Measurements from ENCODE around the gene CCR5AS.
"Not testable (repeated sequence)": the region's sequence is repeated elsewhere in the genome, so short reads cannot be mapped to it uniquely, and the experiment has no call there.

CCR5AS gene

DNA sequence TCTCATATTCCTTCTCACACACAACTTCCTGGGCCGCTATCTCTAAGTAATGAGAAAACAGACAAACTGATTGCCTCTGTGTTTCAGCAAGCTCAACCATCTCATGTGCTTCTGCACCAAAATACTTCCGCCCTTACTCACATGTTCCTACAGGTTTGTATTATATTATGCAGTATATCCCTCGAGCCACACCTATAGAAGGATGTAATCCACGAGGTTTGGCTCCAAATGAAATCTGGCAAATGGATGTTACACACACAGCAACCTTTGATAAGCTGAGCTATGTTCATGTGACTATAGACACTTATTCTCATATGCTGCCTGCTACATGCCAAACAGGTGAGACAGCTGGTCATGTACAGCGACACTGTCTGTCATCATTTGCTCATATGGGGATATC lies 22.8 kb upstream of the CCR5AS start:
- DNase-seq (ENCODE audit: extremely low read depth, low read depth, low spot score) = no peak

DNA sequence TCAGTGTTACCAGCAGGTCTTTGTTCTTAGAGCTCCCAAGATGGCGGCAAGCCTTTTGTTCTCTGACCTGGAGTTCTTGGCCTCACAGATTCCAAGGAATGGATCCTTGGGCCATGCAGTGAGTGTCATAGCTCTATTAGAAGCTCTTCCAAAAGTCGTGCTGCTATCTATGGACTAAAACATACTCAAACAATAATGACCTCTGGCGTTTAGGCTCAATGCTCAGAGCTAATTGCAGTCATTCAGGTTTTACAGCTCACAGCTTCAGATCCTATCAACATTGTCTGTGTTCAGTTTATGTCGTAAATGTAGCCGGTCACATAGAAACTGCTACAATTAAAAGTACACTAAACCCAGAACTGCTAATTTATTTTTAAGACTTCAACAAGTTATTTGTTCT lies 22.4 kb upstream of the CCR5AS start:
- no peak for DNase-seq (ENCODE audit: extremely low read depth, low read depth, low spot score)

DNA sequence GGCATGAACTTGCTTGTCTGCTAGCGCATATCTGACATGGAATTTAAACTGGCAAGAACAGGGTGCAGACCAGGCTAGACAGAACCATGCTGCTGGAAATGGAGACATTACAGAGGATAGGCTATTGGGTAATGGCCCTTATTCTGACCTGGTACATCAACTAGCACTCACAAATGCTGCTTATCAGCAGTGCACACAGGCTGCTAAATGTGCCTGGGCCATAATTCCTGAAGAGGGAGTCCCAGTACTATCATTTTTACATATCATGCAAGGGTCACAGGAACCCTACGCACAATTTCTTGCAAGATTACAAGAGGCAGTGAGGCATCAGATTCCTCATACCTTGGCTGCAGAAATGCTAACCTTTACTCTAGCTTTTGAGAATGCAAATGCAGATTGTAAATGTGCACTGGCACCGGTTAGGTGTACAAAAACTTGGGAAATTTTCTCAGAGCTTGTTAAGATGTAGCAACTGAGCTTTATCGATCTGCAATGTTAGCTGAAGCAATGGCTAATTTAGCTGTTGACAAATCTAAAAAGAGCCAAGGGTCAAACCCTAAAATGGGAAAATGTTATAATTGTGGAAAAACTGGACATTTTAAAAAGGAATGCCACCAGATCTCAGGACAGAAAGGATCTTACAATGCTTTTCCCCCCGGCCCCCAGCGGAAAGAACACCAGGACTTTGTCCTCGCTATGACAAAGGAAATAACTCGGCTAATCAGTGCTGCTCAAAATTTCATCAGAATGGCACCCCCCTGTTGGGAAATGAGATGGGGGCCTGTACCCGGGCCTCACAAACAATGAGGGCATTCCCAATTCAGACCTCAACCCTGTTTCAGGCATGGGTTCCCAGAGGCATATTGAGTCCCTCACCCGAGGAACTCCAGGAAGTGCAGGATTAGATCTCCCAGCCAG lies 21.3 kb upstream of the CCR5AS start:
- DNase-seq (ENCODE audit: extremely low read depth, low read depth, low spot score) = no peak

DNA sequence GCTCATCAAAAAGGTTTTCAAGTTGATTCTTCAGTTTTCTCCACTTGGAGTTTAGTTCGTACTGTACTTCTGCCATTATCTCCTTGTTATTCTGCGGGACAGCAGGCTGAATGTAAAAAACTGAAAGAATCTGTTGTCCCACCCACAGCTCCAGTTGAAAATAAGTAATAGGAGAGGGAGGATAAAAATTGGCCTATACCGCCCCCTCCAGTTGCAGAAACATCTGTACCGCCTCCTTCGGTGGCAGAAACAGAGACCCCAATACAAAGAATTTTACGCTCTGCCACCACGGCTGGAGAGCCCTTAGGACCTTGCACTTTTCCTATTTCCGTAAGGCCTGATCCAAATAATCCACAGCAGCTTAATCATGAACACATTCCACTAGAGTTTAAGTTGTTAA lies 20.5 kb upstream of the CCR5AS start:
- DNase-seq (ENCODE audit: extremely low read depth, low read depth, low spot score) = not testable (repeated sequence)

DNA sequence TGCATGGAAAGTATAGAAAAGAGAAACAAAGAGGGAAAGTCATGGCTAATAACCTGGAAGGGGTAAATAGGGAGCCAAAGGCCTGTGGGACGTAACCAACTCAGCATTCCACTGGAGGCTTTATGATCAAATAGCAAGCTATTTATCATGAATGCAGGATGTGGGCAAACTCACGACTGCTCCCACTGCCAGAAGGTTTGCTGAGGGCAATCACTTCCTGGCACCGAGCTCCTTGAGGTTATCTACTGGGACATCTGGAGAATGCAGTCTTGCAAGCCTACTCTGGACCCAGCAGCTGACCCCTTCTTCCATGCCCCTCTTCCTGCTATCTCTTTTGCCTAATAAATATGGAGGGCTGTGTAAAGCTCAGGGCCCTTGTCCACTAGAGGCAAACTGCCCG lies 19.6 kb upstream of the CCR5AS start:
- DNase-seq (ENCODE audit: extremely low read depth, low read depth, low spot score) = not testable (repeated sequence)

DNA sequence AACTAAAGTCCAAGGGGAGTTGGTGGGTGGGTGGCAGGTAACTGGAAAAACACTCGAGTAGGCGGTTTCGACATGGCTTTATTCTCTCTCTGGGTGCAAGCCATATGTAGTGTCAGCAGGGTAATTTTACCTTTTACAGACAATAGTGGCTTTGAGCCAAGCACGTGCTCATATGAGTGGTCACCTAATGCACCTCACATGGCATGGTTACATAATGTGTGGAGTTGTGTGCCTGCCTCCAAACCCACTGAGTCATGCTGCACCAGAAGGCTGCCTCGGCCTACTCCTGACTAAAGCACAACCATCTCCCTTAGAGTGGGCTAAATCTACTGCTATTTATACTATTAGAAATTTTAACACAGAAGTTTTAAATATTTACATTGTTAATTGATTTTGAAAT lies 16.7 kb upstream of the CCR5AS start:
- DNase-seq (ENCODE audit: extremely low read depth, low read depth, low spot score) = no peak

DNA sequence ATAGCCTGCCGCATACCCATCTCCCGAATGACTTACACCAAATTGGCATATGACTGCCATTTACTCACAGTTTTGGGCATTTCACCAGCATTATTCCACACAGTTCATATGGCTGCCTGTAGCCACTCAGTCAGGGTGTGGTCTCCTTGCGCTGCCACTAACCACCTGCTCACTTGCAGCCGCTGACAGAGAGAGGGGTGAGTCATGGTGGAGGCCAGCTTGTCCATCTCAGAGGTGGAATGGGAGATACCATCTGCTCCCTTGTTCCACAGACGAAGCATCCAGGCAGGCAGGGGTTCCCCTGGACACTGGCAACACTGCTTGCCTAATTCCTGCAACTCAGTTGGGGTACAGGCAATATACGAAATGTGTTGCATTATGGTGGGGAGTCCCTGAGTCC lies 15.8 kb upstream of the CCR5AS start:
- no peak for DNase-seq (ENCODE audit: extremely low read depth, low read depth, low spot score)

DNA sequence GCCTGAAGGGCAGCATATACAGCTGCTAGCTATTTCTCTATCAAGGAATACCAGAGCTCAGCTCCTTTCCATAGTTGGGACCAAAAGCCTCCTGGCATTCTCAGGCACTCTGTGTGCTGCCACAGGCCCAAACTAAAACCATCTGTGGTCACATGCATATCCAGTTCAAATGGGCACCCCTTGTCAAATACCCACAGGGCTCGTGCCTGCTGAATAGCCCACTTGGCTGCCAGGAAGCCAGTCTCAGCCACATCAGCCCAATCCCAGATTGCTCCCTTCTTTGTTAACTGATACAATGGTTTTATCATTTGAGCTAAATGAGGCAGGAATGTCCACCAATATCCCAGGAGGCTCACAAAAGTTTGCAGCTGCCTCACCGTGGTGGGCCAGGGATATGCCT lies 14.1 kb upstream of the CCR5AS start:
- DNase-seq (ENCODE audit: extremely low read depth, low read depth, low spot score) = no peak

DNA sequence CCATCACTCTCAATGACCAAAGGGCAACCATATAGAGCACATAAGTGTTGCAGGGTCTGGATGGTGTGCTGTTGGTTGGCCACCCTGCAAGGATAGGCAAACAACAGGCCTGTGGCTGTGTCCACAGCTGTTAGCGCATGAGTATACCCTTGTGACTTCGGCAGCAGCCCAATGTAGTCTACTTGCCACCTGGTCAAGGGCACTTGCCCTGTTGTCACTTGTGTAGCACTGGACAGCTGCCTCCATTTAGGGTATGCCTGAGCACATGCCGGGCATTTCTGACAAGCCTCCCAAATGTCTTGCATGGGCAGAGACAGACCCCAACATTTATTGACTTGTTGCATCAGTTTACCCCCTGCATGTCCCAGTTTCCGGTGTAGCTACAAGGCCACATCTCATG lies 12.9 kb upstream of the CCR5AS start:
- no peak for DNase-seq (ENCODE audit: extremely low read depth, low read depth, low spot score)

DNA sequence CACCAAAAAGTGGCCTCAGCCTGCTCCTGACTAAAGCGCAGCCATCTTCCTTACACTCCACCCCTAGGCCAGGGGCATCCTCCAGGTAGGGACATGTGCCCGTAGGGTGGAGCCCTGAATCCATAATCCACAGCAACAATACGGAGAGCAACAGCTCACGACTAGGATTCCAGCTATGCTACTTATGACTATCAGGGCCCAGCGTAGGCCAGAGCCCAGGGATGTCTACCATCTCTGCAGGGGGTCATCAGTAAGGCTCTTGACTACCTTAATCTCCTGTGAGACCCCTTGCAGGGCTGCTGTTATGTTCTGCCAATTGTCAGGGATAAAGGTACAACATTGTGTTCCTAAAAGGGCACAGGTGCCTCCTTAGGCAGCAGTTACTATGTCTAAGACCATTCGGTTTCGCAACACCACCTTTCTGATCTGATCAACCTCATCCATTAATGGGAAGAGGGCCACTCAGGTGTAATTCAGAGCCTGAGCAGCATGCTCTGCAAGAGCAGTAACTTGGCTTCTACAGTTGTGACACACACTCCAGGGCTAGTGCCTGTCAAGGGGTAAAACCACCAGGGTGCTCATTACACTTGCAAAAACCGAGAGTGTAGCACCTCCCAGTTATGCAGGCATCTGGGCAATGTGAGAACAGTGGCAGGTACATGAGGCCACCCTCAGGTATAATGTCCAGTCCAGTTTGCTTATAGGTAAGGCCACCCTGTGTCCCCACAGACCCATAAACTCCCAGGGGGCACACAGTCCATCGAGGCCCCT lies 11.2 kb upstream of the CCR5AS start:
- DNase-seq (ENCODE audit: extremely low read depth, low read depth, low spot score) = no peak

DNA sequence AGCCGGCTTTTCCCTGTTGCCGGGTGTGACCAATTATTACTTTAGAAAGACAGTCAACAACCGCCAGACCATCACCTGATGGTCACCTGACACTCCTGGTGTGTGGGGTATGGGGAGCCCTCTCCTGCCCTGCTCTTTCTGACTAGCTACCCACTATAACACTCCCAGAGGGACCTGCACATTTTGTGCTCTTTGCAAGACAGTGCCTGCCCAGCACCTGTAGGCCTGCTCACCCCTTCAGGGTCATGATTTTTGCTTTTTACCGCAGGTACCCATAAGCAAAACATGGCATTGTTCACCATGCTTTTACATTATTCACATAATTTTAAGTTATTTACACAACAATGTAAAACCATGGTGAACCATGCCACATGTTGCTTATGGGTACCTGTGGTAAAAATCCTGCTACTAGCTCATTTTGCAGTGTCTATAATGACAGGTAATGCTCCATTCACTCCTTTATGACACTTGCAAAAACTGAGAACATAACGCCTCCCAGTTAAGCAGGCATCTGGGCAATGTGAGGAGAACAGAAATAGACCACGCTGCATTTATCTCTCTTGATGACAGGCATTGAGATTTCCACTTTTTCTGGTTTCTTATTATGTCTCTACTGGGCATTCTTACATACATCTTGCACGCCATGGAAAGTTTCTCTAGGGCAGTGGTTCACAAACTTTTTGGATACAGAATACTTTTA lies 10.1 kb upstream of the CCR5AS start:
- DNase-seq (ENCODE audit: extremely low read depth, low read depth, low spot score) = no peak

DNA sequence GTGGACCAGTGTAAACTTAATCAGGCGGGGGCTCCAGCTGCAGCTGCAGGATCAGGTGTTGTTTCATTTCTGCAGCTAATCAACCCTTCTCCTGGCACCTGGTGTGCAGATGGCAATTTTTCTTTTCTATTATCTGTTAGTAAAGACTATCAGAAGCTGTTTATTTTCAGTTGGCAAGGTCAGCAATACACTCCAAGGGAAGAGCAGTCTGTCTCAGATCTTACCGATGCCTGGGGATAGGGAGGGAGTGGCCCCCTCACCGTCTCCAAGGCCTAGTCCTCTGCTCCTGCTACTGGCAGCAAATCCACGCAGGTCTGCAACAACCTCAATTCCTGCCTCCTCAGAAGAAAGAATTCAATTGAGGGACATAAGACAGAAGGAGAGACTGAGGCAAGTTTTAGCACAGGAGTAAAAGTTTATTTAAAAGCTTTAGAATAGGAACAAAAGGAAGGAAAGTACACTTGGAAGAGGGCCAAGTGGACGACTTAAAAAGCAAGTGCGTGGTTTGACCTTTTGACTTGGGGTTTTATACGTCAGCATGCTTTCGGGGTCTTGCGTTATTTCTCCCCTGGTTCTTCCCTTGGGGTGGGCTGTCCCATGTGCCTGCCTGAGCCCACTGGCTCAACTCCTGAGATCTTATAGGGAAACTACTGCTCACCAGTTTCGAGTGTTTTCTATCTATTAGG lies 9.4 kb upstream of the CCR5AS start:
- DNase-seq (ENCODE audit: extremely low read depth, low read depth, low spot score) = no peak

DNA sequence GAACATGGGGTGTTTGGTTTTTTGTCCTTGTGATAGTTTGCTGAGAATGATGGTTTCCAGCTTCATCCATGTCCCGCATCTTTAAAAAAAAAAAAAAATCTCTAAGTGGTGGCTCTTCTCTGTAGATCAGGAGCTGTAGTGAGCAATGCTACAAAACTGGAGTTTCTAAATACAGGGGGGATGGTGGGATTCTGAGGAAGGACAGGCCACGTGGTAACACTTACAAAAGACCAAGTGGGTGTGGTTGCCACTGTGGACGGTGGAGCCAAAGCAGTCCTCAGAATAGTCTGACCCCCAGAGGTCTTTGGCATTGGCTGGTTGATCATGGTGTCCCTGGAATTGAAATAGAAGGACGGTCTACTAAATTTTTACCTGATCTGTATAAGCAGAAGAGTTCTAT lies 7.9 kb upstream of the CCR5AS start:
- no peak for DNase-seq (ENCODE audit: extremely low read depth, low read depth, low spot score)

DNA sequence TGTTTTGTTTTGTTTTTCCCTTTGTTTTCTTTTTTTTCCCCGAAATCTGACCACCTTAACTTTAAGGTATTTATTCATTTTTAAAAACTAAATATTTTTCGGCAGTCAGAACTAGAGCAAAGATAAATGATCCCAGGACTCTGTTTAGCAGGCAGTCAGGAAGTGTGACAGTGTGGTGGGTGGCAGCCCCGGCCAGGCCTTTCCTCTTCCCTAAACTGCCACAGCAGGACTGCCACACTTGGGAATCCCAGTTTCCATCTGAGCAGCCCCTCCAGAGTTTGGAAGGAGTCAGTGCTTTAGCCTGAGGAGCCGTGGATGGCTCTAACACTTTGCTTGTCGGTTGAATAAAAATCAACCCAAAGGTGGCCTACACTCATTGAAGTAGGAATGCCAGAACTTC lies 7.1 kb upstream of the CCR5AS start:
- DNase-seq (ENCODE audit: extremely low read depth, low read depth, low spot score) = no peak

DNA sequence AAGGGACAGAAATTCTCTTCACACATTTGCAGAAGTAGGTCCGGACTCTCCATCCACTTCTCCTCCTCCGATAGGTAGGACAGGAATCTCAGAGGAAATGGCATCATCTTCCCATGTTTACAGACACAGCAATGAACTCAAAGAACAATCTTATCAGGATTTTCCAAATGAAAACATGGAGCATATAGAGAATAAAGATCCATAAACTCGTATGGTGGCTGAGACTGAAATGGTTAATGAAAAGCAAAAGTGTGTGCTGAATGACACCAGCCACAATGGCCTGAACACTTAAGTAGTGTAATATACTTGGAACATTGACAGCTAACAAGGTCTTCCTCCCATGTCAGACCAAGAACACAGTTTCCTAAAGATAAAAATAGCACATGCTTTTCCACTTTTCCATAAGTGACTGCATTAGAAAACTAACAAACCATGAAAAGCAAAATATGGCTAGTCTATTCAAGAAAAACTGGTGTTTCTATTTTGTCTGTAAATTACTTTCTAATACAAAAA lies 6.0 kb upstream of the CCR5AS start:
- DNase-seq (ENCODE audit: extremely low read depth, low read depth, low spot score) = no peak

DNA sequence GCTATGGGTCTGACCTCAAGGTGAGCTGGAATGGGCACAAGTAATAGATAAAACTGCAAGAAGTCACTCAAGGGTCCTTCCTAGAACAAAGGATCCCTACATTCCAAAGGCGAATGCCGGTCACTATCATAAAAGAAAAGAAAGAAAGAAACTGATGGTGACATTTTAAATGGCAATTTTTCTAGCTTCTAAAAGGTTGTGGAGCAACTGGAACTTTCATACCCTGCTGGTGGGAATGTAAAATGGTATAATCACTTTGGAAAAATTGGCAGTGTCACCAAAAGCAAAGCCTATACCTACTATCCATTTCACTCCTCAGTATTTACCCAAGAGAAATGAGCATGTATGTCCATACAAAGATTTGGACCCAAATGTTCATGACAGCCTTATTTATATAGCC lies 4.4 kb upstream of the CCR5AS start:
- no peak for DNase-seq (ENCODE audit: extremely low read depth, low read depth, low spot score)

DNA sequence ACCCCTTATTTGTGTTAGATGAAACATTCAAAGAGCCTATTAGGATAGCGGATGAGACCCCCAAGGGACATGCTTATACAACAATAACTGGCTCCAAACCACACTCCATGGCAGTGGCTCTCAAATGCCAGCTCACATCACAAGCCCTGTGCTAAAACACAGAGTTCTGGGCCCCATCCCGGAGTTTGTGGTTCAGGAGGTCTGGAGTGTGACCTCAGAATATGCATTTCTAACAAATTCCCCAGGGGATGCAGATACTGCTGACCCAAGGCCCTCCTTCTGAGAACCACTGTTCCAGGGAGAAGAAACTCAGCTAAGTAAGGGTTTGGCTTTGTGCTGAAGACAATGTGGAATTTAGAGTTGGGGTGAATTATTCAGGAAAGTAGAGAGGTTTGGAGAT lies 3.8 kb upstream of the CCR5AS start:
- no peak for DNase-seq (ENCODE audit: extremely low read depth, low read depth, low spot score)

DNA sequence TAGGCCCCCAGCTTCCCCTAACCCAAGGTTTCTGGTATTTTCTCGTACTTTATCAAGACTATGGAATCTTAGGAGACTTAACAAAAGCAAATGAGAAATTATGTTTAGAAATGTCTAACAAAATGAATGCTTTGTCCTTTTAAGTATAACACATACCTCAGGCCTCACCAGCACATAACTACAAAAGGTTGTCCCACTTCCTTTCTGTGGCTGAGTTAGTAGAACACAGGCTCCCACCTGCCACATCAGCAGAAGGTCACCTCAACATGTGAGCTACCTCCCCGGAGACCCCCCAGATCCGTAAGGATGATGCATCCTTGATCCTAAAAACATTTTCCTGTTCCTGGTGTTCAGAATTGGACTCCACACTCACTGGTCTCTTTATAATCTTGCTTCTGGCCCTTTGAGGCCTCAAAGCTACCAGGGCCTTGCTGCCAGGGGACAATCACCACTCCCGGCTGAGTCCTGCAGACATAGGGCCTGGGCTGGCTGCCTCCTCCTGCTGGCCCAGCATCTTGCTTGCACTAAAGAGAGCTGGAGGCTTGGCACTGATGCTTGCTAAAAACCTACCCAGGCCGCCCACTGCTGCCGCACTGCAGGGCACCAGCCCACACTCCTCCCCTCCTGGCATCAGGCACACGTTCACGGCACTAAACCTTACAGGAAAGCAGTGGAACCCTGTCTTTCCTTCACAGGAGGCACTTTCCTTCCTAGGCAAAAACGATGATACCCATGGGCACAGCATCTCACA lies 3.0 kb upstream of the CCR5AS start:
- no peak for DNase-seq (ENCODE audit: extremely low read depth, low read depth, low spot score)

DNA sequence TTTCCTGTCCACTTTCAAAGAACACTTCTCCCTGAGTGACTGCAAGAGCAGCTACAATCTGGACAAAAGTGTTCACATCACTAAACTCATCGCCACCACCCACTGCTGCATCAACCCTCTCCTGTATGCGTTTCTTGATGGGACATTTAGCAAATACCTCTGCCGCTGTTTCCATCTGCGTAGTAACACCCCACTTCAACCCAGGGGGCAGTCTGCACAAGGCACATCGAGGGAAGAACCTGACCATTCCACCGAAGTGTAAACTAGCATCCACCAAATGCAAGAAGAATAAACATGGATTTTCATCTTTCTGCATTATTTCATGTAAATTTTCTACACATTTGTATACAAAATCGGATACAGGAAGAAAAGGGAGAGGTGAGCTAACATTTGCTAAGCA lies 2.0 kb upstream of the CCR5AS start:
- DNase-seq (ENCODE audit: extremely low read depth, low read depth, low spot score) = no peak

DNA sequence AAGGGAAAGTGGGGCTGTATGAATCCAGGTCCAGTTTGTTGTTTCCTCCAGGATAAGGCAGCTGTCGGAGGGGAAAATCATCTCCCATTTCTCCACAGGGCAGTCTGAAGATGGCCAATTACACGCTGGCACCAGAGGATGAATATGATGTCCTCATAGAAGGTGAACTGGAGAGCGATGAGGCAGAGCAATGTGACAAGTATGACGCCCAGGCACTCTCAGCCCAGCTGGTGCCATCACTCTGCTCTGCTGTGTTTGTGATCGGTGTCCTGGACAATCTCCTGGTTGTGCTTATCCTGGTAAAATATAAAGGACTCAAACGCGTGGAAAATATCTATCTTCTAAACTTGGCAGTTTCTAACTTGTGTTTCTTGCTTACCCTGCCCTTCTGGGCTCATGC lies 1.1 kb upstream of the CCR5AS start:
- DNase-seq (ENCODE audit: extremely low read depth, low read depth, low spot score) = no peak

All from glomerular endothelial cell (primary cell).